Neural progenitor cell (in vitro differentiated cells): ENCODE measurements around the gene PYM1.

Experiments used
- CTCF ChIP-seq: fragments of 200-600 bp; sonication (generic); IDR thresholded peaks from 2 replicates; pipeline ENCODE4 v1.5.1; 2017; ENCODE audit warnings: antibody characterized with exemption, mild to moderate bottlenecking
- EZH2 ChIP-seq: fragments of 200-600 bp; sonication (generic); IDR thresholded peaks from 2 replicates; pipeline ENCODE4 v1.6.1; 2017; ENCODE audit warnings: antibody characterized with exemption, mild to moderate bottlenecking, moderate library complexity

DNA sequence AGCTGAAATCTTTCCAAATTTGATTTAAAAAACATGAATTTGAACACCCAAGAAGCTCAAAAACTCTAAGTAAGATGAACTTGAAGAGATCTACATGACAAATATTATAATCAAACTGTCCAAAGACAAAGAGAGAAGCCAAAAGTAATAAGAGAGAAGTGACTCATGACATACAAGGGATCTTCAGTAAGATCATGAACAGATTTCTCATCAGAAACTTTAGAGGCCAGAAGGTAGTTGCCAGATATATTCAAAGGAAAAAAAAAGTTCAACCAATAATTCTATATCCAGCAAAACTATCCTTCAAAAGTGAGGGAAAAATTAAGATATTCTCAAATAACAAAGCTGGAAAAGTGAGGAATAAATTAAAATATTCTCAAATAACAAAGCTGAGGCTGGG is 49.9 kb downstream of the PYM1 start:
- TF ChIP-seq CTCF (no peak), EZH2 (no peak)
